HepG2 (cell line): ENCODE measurements around the gene VPS54. TPM values are rescaled to one million over a fixed set of nuclear protein-coding genes. Genes with fewer than 3 reads are reported as not detected.

Source experiments
- ATAC-seq: fragments of 200-7000 bp; cut with Tn5 transposase; 3 replicates; pipeline ENCODE4 v1.9.1; 2020; ENCODE audit warnings: mild to moderate bottlenecking, moderate library complexity
- BruUV-seq: library from RNA; stranded (reverse); fragments of 400-500 nt; replicated peaks from 2 replicates; lab custom pipeline; 2021; lab: Mats Ljungman, UMichigan
- CTCF ChIA-PET: fragments of 300-600 bp; formaldehyde crosslinking; extraction: SDS; loops from one replicate; lab custom pipeline; 2021; ENCODE audit warnings: low total read pairs, inconsistent platforms, low intra/inter-chr PET ratio; lab: Yijun Ruan, JAX
- POLR2A ChIA-PET: fragments of 350-600 bp; sonication (Branson Sonifier 250); formaldehyde crosslinking; loops from one replicate; lab custom pipeline; 2020; ENCODE audit warnings: antibody characterized with exemption, inconsistent platforms; lab: Yijun Ruan, JAX
- DNase-seq: peaks from one replicate; pipeline ENCODE4 v3.0.0-alpha.2; 2015; ENCODE audit warnings: low spot score
- FAIRE-seq: peaks from 3 replicates; lab custom pipeline; 2011; peaks lifted over from hg19 to GRCh38; lab: Jason Lieb, UNC
- H2AFZ ChIP-seq: one replicate; pipeline ENCODE4 v1.6.1; 2011; ENCODE audit warnings: low read length, inconsistent platforms
- H3K27ac ChIP-seq: fragments of 300-600 bp; 3 replicates; pipeline ENCODE4 v1.8.0; 2011; ENCODE audit warnings: mixed run types, mild to moderate bottlenecking, mixed read lengths, low read length, inconsistent platforms; ENCODE audit not compliant: insufficient read depth; ENCODE audit errors: extremely low read length
- H3K27me3 ChIP-seq, 2 experiments: fragments of 200-600 bp in 1 of 2; 2 replicates in 1 of 2; 3 replicates in 1 of 2; pipeline versions ENCODE4 v1.6.0 to v1.8.0; 2011; ENCODE audit warnings: low read length in 2 of 2, mild to moderate bottlenecking in 2 of 2, moderate library complexity in 2 of 2, inconsistent platforms in 1 of 2; ENCODE audit not compliant: insufficient read depth in 2 of 2, control insufficient read depth in 1 of 2
- H3K36me3 ChIP-seq, 2 experiments: fragments of 200-600 bp in 1 of 2; replicated peaks in 1 of 2; 2 replicates in 1 of 2; 3 replicates in 1 of 2; pipeline versions ENCODE4 v1.5.1 to v1.8.0; 2011; ENCODE audit warnings: low read length in 2 of 2, inconsistent platforms in 1 of 2; ENCODE audit not compliant: insufficient read depth in 2 of 2, control insufficient read depth in 1 of 2
- H3K4me1 ChIP-seq: 2 replicates; pipeline ENCODE4 v1.5.1; 2012; ENCODE audit warnings: low read length, inconsistent platforms; ENCODE audit not compliant: insufficient read depth
- H3K4me2 ChIP-seq: 2 replicates; pipeline ENCODE4 v1.6.0; 2011; ENCODE audit warnings: low read depth, low read length, inconsistent platforms
- H3K4me3 ChIP-seq, 3 experiments: fragments of 200-600 bp in 1 of 3; sonication (generic), shearing (Covaris generic) in 1 of 3; replicated peaks in 1 of 3; 2 replicates each; pipeline ENCODE4 v1.5.1; 2011 to 2016; ENCODE audit warnings: low read length in 3 of 3, inconsistent platforms in 2 of 3, low read depth in 2 of 3, mild to moderate bottlenecking in 2 of 3, control low read depth in 1 of 3, mixed read lengths in 1 of 3; ENCODE audit not compliant: insufficient read depth in 1 of 3
- H3K79me2 ChIP-seq: one replicate; pipeline ENCODE4 v1.6.1; 2011; ENCODE audit warnings: low read length, inconsistent platforms; ENCODE audit not compliant: insufficient read depth
- H3K9ac ChIP-seq: 2 replicates; pipeline ENCODE4 v1.6.0; 2011; ENCODE audit warnings: mild to moderate bottlenecking, low read depth, low read length, inconsistent platforms; ENCODE audit not compliant: insufficient read depth
- H3K9me3 ChIP-seq: 2 replicates; pipeline ENCODE4 v1.5.1; 2012; ENCODE audit warnings: mild to moderate bottlenecking, low read length
- H4K20me1 ChIP-seq: 2 replicates; pipeline ENCODE4 v1.6.0; 2011; ENCODE audit warnings: inconsistent platforms, mild to moderate bottlenecking, low read length, moderate library complexity; ENCODE audit not compliant: insufficient read depth
- MTA1 ChIP-seq: sonication (generic); formaldehyde crosslinking; IDR thresholded peaks from 2 replicates; pipeline ENCODE4 v1.4.0; 2020; ENCODE audit warnings: missing genetic modification reagents, mild to moderate bottlenecking, borderline replicate concordance
- NKX3-1 ChIP-seq: sonication (generic); formaldehyde crosslinking; IDR thresholded peaks from 2 replicates; pipeline ENCODE4 v1.5.0; 2020; ENCODE audit warnings: missing genetic modification reagents
- PAWR ChIP-seq: sonication (generic); formaldehyde crosslinking; IDR thresholded peaks from 2 replicates; pipeline ENCODE4 v1.4.0; 2020; ENCODE audit warnings: missing genetic modification reagents, mild to moderate bottlenecking, borderline replicate concordance
- PHF8 ChIP-seq: sonication (generic); formaldehyde crosslinking; IDR thresholded peaks from 2 replicates; pipeline ENCODE4 v1.5.0; 2020; ENCODE audit warnings: missing genetic modification reagents
- PRDM15 ChIP-seq: sonication (generic); formaldehyde crosslinking; IDR thresholded peaks from 2 replicates; pipeline ENCODE4 v1.4.0; 2020; ENCODE audit warnings: missing genetic modification reagents
- RAD51 ChIP-seq: fragments of 450-650 bp; IDR thresholded peaks from 2 replicates; pipeline ENCODE4 v1.6.1; 2016; ENCODE audit warnings: borderline replicate concordance
- SALL2 ChIP-seq: sonication (generic); formaldehyde crosslinking; IDR thresholded peaks from 2 replicates; pipeline ENCODE4 v1.8.1; 2023; ENCODE audit warnings: mild to moderate bottlenecking, missing genetic modification reagents, inconsistent platforms
- TARDBP ChIP-seq: sonication (generic); formaldehyde crosslinking; IDR thresholded peaks from 2 replicates; pipeline ENCODE4 v1.8.0; 2022; ENCODE audit warnings: mild to moderate bottlenecking, missing genetic modification reagents
- ZNF251 ChIP-seq: sonication (generic); formaldehyde crosslinking; IDR thresholded peaks from 2 replicates; pipeline ENCODE4 v1.9.0; 2021; ENCODE audit warnings: mild to moderate bottlenecking, missing genetic modification reagents
- ZNF558 ChIP-seq: sonication (generic); formaldehyde crosslinking; IDR thresholded peaks from 2 replicates; pipeline ENCODE4 v1.9.0; 2022; ENCODE audit warnings: mild to moderate bottlenecking, missing genetic modification reagents, borderline replicate concordance
- ZNF724P ChIP-seq: sonication (generic); formaldehyde crosslinking; IDR thresholded peaks from 2 replicates; pipeline ENCODE4 v1.8.0; 2022; ENCODE audit warnings: missing genetic modification reagents, borderline replicate concordance
- ZNF740 ChIP-seq: sonication (generic); formaldehyde crosslinking; IDR thresholded peaks from 2 replicates; pipeline ENCODE4 v1.4.0; 2020; ENCODE audit warnings: missing genetic modification reagents
- ZNF816 ChIP-seq: sonication (generic); formaldehyde crosslinking; IDR thresholded peaks from 2 replicates; pipeline ENCODE4 v1.8.0; 2022; ENCODE audit warnings: missing genetic modification reagents, mild to moderate bottlenecking, borderline replicate concordance
- ZNF83 ChIP-seq: sonication (generic); formaldehyde crosslinking; IDR thresholded peaks from 2 replicates; pipeline ENCODE4 v1.4.0; 2020; ENCODE audit warnings: missing genetic modification reagents, mild to moderate bottlenecking, borderline replicate concordance
- WGBS: methylation state at CpG from one replicate; pipeline ENCODE4 v1.1.6; 2017; ENCODE audit warnings: low lambda C conversion rate; 5-methylcytosine and 5-hydroxymethylcytosine counted together
- in situ Hi-C: cut with HindIII; loops from 2 replicates; pipeline ENCODE4 v1.10.0; 2017; ENCODE audit warnings: low pct_unique_long_range_greater_than_20kb; ENCODE audit not compliant: extremely low pct_ligation_motif_present
- intact Hi-C: fragments of 100-400 bp; cut with micrococcal nuclease; formaldehyde crosslinking; loops from one replicate; pipeline ENCODE4 v1.10.0; 2022; ENCODE audit not compliant: unreplicated experiment
- polyA plus RNA-seq, 8 experiments: library from polyadenylated mRNA; depleted of rRNA in 3 of 8; stranded (reverse) in 7 of 8; unstranded in 1 of 8; fragments of >200 nt; fragmentation: Illumina TruSeq in 4 of 8; extraction: Trizol in 4 of 8; gene quantifications; 2 replicates each; pipeline versions ENCODE4 v1.2.1 to v1.2.3, GENCODE V29; 2011 to 2016; ENCODE audit warnings: low read depth in 4 of 8, missing spikeins in 1 of 8, mixed read lengths in 1 of 8; ENCODE audit not compliant: insufficient read depth in 1 of 8
- total RNA-seq, 5 experiments: library from RNA; depleted of rRNA; stranded (reverse); fragments of >200 nt; fragmentation: Illumina TruSeq; extraction: Trizol; gene quantifications; 2 replicates each; pipeline ENCODE4 v1.2.3, GENCODE V29; 2016; ENCODE audit warnings: low read depth in 1 of 5

Gene VPS54
- total and polyA plus RNA-seq, 2 of the 13 experiments (the other 11 are each of a cell fraction or from before 2014, with no cell fraction given): 64.7 to 77.5 TPM

GRCh38 chr2:63975437-63976124 lies 43.6 kb downstream of the VPS54 start:
- 94% methylated on average over 15 of the region's 15 CpGs for WGBS
- Histone ChIP-seq H3K4me1 (peaks cover 4% of the 10 kb centered on the region; the same call in 1 of the 2 replicates), H3K79me2 (peaks cover 5% of the 10 kb centered on the region), H2AFZ (no peak overlapping the region), H3K27ac (no peak overlapping the region), H3K27me3 (no peaks in the 10 kb centered on the region), H3K36me3 (peaks cover 24 to 91% of the 10 kb centered on the region in 2 experiments), H3K4me2 (no peak overlapping the region), H3K9me3 (no peaks in the 10 kb centered on the region), H3K9ac (no peak overlapping the region), H3K4me3 (no peak overlapping the region), H4K20me1 (no peaks in the 10 kb centered on the region)
- BruUV-seq: no TSS peak
- TF ChIP-seq PAWR (no peak), ZNF83 (no peak), SALL2 (CRISPR knock-in tag) (no peak), PRDM15 (no peak), MTA1 (CRISPR knock-in tag) (no peak), ZNF740 (no peak), ZNF724P (CRISPR knock-in tag) (no peak), ZNF251 (no peak), PHF8 (CRISPR knock-in tag) (no peak), ZNF558 (CRISPR knock-in tag) (no peak), ZNF816 (CRISPR knock-in tag) (no peak), RAD51 (no peak), TARDBP (CRISPR knock-in tag) (no peak), NKX3-1 (CRISPR knock-in tag) (no peak)
- in situ Hi-C loops: no loop called here
- POLR2A ChIA-PET: no interaction called here
- CTCF ChIA-PET: no interaction called here
- no peak for DNase-seq
- intact Hi-C loops: no loop called here
- ATAC-seq: no peak
- no peak for FAIRE-seq
